Skin of body (tissue), 2 donors: ENCODE results near the gene HP1BP3. TPM values are rescaled to one million over a fixed set of nuclear protein-coding genes. Genes with fewer than 3 reads are reported as not detected.
A peak's percentile ranks its signal among the peaks of the same experiment; 100 is the strongest.
"Not testable (repeated sequence)": the region's sequence is repeated elsewhere in the genome, so short reads cannot be mapped to it uniquely, and the experiment has no call there.

Source experiments
- DNase-seq: peaks from one replicate; lab custom pipeline; 2025; lab: John Stamatoyannopoulos, UW
- total RNA-seq: library from RNA; depleted of rRNA; stranded (reverse); fragments of >200 nt; gene quantifications from one replicate; pipeline ENCODE4 v1.2.3, GENCODE V29; 2014

The HP1BP3 gene
- 251 TPM for total RNA-seq

GRCh38 chr1:20787029-20787839 is at the start of gene HP1BP3:
Gene HP1BP3, minus strand, starts transcription at chr1:20787307. Its CDS starts 6,867 bp downstream, at chr1:20780440.
- peak; percentile 54 for DNase-seq

- no peak for DNase-seq
Measured at GRCh38 chr1:20836230-20836629, 49.1 kb upstream of the HP1BP3 start.

- no peak for DNase-seq
Measured at GRCh38 chr1:20834780-20835179, 47.7 kb upstream of the HP1BP3 start.

GRCh38 chr1:20834192-20834591 is 47.1 kb upstream of the HP1BP3 start:
- DNase-seq, result no peak

GRCh38 chr1:20830378-20830777 is 43.3 kb upstream of the HP1BP3 start:
- no peak for DNase-seq

GRCh38 chr1:20829946-20830345 is 42.8 kb upstream of the HP1BP3 start:
- DNase-seq, result no peak

- no peak for DNase-seq
Measured at GRCh38 chr1:20829531-20829930, 42.4 kb upstream of the HP1BP3 start.

- no peak for DNase-seq
Measured at GRCh38 chr1:20823845-20824244, 36.7 kb upstream of the HP1BP3 start.

- DNase-seq, result no peak
Measured at GRCh38 chr1:20821466-20821865, 34.4 kb upstream of the HP1BP3 start.

- no peak for DNase-seq
Measured at GRCh38 chr1:20819818-20820217, 32.7 kb upstream of the HP1BP3 start.

GRCh38 chr1:20814534-20814871 is 27.4 kb upstream of the HP1BP3 start:
- no peak for DNase-seq

- no peak for DNase-seq
Measured at GRCh38 chr1:20811916-20812315, 24.8 kb upstream of the HP1BP3 start.

- no peak for DNase-seq
Measured at GRCh38 chr1:20793236-20793635, 6.1 kb upstream of the HP1BP3 start.

GRCh38 chr1:20792196-20792595 is 5.1 kb upstream of the HP1BP3 start:
- DNase-seq, result peak; percentile 48

- no peak for DNase-seq
Measured at GRCh38 chr1:20790785-20791184, 3.7 kb upstream of the HP1BP3 start.

- DNase-seq, result not testable (repeated sequence)
Measured at GRCh38 chr1:20789598-20789997, 2.5 kb upstream of the HP1BP3 start.

GRCh38 chr1:20787840-20788795 is 1.0 kb upstream of the HP1BP3 start:
- peak; percentile 38 for DNase-seq

- DNase-seq, result peak; percentile 90
Measured at GRCh38 chr1:20786253-20787028, 666 bp downstream of the HP1BP3 start.

GRCh38 chr1:20785907-20786252 is 1.2 kb downstream of the HP1BP3 start:
- no peak for DNase-seq

- no peak for DNase-seq
Measured at GRCh38 chr1:20775700-20776099, 11.4 kb downstream of the HP1BP3 start.

GRCh38 chr1:20771780-20772179 is 15.3 kb downstream of the HP1BP3 start:
- DNase-seq, result no peak
